ENCODE results near the gene CPED1.

Gene CPED1

DNA sequence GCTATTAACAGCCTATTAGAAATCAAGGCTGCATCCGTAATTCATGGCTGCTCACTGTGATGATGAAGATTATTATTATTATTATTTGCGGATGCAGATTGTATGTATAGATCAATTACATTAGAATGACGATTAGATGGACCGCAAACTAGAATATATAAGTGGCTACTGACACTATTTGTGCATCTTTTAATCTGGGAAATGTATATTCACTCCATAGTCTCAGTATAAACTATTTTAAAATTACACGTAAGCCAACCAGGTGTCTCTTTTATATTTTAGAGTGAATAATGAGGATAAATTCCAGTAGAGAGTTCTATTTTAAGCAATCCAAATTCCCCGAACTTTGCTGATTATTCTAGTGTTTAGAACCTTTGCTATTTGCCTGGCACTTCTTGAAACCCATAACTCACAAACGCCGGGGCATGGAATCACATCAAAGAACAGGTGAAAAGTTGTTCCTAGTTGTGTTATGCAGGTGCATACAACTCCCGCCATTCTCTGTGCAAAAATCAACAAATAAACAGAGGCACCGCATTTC, 38.4 kb upstream of the CPED1 start:
- Histone ChIP-seq H3K9me3 (ENCODE audit: low read depth, low read length) (no peaks in the 10 kb centered on the region), H3K9ac (ENCODE audit: insufficient read length) (peak overlapping the region; percentile 83), H3K27ac (no peak overlapping the region; the same call in 1 of the 2 replicates), H3K4me3 (peak overlapping the region; percentile 98), H3K36me3 (ENCODE audit: insufficient read depth, low read length) (peaks cover 27% of the 10 kb centered on the region)
- TF ChIP-seq FOXP2 (optimal IDR thresholded peaks at IDR 0.05; ENCODE audit: control extremely low read depth, extremely low read length, insufficient read depth) (no peak), EZH2 (IDR thresholded peaks at IDR 0.05) (no peak), POLR2AphosphoS5 (IDR thresholded peaks at IDR 0.05; ENCODE audit: borderline replicate concordance, low read depth, low read length) (no peak)
- no peak for DNase-seq (ENCODE audit: low read depth, low spot score)

DNA sequence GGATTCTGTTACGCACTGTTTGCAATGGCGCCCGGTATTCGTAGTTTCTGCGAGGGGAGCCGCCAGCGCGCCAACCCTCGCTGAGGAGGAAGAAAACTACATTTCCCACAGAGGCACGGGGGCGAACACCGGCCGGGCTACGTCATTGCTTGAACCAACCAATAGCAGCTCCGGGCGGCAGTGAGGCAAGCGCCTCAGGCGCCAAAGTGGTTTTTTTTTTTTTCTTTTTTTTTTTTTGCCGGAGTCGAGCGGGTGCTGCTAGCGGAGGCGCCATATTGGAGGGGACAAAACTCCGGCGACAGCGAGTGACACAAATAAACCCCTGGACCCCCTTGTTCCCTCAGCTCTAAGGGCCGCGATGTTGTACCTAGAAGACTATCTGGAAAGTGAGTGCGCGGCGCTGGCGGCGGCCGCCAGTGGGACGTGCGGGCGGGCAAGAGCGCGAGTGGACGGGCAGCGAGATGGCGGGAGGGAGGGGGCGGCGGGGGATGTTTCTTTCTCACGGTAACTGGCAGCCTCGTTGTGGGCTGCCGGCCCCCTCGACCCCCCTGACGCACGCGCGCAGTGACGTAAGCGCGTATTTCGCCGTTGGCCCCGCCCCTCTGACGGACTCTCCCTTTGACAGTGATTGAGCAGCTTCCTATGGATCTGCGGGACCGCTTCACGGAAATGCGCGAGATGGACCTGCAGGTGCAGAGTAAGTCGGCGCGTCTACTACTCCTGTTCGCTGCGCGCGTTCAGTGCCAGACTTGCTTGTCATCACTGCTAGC, 37.8 kb upstream of the CPED1 start, which contains the start of gene ING3:
TSS of gene ING3 (plus strand) at position 239 of the 770 bp plus-strand sequence. CDS start at position 359, 120 bp downstream.
- Histone ChIP-seq H3K9me3 (ENCODE audit: low read depth, low read length) (no peaks in the 10 kb centered on the region), H3K36me3 (ENCODE audit: insufficient read depth, low read length) (peaks cover 34% of the 10 kb centered on the region), H3K9ac (ENCODE audit: insufficient read length) (peak within 1 kb of the TSS; percentile 100), H3K27ac (peak within 1 kb of the TSS; percentile 98), H3K4me3 (peak within 1 kb of the TSS; percentile 98)
- no peak for TF ChIP-seq EZH2 (IDR thresholded peaks at IDR 0.05)
- TF ChIP-seq FOXP2 (optimal IDR thresholded peaks at IDR 0.05; ENCODE audit: control extremely low read depth, extremely low read length, insufficient read depth): peak; percentile 66
- TF ChIP-seq POLR2AphosphoS5 (IDR thresholded peaks at IDR 0.05; ENCODE audit: borderline replicate concordance, low read depth, low read length): peak; percentile 65
- peak; percentile 86 for DNase-seq (ENCODE audit: low read depth, low spot score)

DNA sequence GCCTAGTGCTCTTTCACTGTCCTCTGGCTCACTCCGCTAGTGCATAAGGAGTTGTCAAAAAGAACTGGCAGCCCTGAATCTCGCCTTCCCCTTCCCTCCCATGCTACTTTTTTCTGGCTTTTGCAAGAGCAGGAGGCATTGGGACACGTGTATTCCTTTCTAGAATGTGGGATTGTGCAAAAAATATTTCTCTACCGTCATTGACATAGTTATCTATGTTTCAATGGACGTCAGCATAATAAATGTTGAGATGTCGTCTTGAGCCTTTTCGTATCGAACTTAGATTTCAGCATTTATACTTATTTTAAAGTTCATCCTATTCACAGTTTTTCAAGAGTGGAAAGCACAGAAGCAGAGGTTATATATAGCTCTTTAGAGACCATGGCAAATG, 37.2 kb upstream of the CPED1 start:
- no peaks in the 10 kb centered on the region for H3K9me3 ChIP-seq (ENCODE audit: low read depth, low read length)
- TF ChIP-seq FOXP2 (optimal IDR thresholded peaks at IDR 0.05; ENCODE audit: control extremely low read depth, extremely low read length, insufficient read depth): no peak
- no peak for TF ChIP-seq EZH2 (IDR thresholded peaks at IDR 0.05)
- no peak for TF ChIP-seq POLR2AphosphoS5 (IDR thresholded peaks at IDR 0.05; ENCODE audit: borderline replicate concordance, low read depth, low read length)
- H3K9ac ChIP-seq (ENCODE audit: insufficient read length): peak overlapping the region; percentile 100
- H3K36me3 ChIP-seq (ENCODE audit: insufficient read depth, low read length): peaks cover 40% of the 10 kb centered on the region
- H3K27ac ChIP-seq: no peak overlapping the region
- H3K4me3 ChIP-seq: peak overlapping the region; percentile 98
- no peak for DNase-seq (ENCODE audit: low read depth, low spot score)

DNA sequence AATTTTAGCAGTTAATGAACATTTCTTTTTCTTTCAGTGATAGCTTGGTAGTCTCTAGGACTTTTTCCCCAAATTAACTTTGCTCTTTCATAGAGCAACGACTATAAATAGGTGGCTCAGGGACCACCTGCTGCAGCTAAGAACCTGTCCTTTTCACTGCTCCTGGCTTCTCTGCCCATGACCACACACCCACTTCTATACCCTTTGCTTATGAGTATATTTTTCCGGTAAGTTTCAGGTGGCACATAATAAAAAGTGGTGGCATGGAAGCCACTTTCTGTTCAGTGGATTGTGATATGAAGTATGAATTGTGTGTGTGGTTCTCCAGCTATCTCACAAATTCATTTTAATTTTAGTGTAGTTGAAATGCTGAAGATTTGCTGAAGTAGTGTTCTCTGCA, 36.7 kb upstream of the CPED1 start:
- H3K9me3 ChIP-seq (ENCODE audit: low read depth, low read length): no peaks in the 10 kb centered on the region
- TF ChIP-seq FOXP2 (optimal IDR thresholded peaks at IDR 0.05; ENCODE audit: control extremely low read depth, extremely low read length, insufficient read depth) (no peak), POLR2AphosphoS5 (IDR thresholded peaks at IDR 0.05; ENCODE audit: borderline replicate concordance, low read depth, low read length) (no peak), EZH2 (IDR thresholded peaks at IDR 0.05) (no peak)
- DNase-seq (ENCODE audit: low read depth, low spot score): no peak
- H3K4me3 ChIP-seq: peak overlapping the region; percentile 98
- peaks cover 42% of the 10 kb centered on the region for H3K36me3 ChIP-seq (ENCODE audit: insufficient read depth, low read length)
- no peak overlapping the region for H3K27ac ChIP-seq
- H3K9ac ChIP-seq (ENCODE audit: insufficient read length): peak overlapping the region; percentile 100

DNA sequence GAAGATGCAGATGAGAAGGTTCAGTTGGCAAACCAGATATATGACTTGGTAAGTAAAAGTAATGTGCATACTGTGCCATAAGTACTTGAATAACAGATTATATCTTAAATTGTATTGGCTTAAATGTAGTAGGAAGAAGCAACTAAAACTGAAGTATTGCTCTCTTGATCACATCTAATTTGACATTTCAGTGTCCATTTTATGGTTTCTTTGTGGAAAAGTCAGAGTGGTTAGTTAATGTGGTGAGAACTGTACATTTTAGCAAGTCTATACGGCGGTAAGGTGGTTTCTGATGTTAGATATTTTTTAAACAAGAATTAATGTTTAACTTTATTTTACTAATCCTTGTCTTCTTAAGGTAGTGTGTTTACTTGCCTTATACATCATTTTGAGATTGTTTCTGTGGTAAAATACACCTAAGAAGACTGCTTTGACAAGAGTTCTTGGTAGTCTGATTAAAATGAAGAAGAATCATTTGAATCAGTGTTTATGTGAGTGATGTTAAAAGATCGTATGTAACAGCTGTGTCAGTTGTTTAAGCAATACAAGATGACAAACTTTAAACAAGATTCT, 32.8 kb upstream of the CPED1 start:
- no peak for DNase-seq (ENCODE audit: low read depth, low spot score)
- TF ChIP-seq POLR2AphosphoS5 (IDR thresholded peaks at IDR 0.05; ENCODE audit: borderline replicate concordance, low read depth, low read length) (no peak), FOXP2 (optimal IDR thresholded peaks at IDR 0.05; ENCODE audit: control extremely low read depth, extremely low read length, insufficient read depth) (no peak), EZH2 (IDR thresholded peaks at IDR 0.05) (no peak)
- no peaks in the 10 kb centered on the region for H3K9me3 ChIP-seq (ENCODE audit: low read depth, low read length)
- no peak overlapping the region for H3K27ac ChIP-seq
- no peak overlapping the region for H3K4me3 ChIP-seq
- H3K9ac ChIP-seq (ENCODE audit: insufficient read length): no peak overlapping the region
- peaks cover 48% of the 10 kb centered on the region for H3K36me3 ChIP-seq (ENCODE audit: insufficient read depth, low read length)

DNA sequence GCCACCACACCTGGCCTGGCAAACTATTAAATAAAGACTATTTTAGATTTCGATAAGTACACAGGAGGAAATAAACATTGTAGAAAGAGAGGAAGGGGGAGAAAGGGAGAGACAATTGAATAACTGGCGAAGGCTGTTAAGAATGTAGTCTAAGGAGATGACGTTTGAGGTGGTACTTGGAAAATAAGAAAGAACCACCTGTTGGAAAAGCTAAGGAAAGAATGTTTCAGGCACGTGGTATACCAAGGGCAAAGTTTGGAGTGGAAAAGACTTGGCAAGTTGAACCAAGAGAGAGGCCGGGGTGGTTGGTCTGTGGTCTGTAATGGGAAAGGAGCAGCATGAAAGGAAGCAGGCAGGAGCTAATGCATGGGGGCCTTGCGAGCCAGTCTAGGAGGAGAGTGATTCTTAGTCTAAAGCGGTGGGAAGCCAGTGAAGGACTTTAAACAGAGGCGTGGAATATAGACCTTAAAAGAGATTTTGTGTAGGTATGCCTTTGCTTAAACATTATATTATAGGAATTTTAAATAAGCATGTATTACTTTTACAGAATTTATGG, 28.5 kb upstream of the CPED1 start:
- Histone ChIP-seq H3K27ac (no peak overlapping the region), H3K4me3 (no peak overlapping the region), H3K9ac (ENCODE audit: insufficient read length) (no peak overlapping the region), H3K36me3 (ENCODE audit: insufficient read depth, low read length) (peaks cover 32% of the 10 kb centered on the region), H3K9me3 (ENCODE audit: low read depth, low read length) (no peaks in the 10 kb centered on the region)
- DNase-seq (ENCODE audit: low read depth, low spot score): no peak
- TF ChIP-seq POLR2AphosphoS5 (IDR thresholded peaks at IDR 0.05; ENCODE audit: borderline replicate concordance, low read depth, low read length) (no peak), FOXP2 (optimal IDR thresholded peaks at IDR 0.05; ENCODE audit: control extremely low read depth, extremely low read length, insufficient read depth) (no peak), EZH2 (IDR thresholded peaks at IDR 0.05) (no peak)

DNA sequence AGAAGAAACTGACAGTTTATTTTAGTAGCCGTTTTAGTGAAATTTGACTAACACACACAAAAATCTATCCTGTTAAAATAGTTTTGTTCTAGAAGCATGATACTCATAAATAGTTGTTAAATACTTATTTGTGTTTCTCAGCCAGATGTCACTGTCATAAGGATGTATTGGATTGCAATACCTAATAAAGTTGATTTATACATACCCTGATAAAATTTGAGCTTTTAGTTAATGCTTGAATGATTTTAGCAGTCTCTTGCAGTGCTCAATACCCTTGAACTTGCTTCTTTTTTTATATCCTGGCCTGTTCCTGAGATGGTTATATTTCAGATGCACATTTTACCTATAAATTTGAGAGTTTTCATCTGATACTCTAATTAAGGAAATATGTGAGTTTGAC, 27.8 kb upstream of the CPED1 start:
- no peak overlapping the region for H3K9ac ChIP-seq (ENCODE audit: insufficient read length)
- no peaks in the 10 kb centered on the region for H3K9me3 ChIP-seq (ENCODE audit: low read depth, low read length)
- no peak overlapping the region for H3K27ac ChIP-seq
- H3K4me3 ChIP-seq: no peak overlapping the region
- TF ChIP-seq FOXP2 (optimal IDR thresholded peaks at IDR 0.05; ENCODE audit: control extremely low read depth, extremely low read length, insufficient read depth) (no peak), EZH2 (IDR thresholded peaks at IDR 0.05) (no peak), POLR2AphosphoS5 (IDR thresholded peaks at IDR 0.05; ENCODE audit: borderline replicate concordance, low read depth, low read length) (no peak)
- H3K36me3 ChIP-seq (ENCODE audit: insufficient read depth, low read length): peaks cover 32% of the 10 kb centered on the region
- no peak for DNase-seq (ENCODE audit: low read depth, low spot score)

DNA sequence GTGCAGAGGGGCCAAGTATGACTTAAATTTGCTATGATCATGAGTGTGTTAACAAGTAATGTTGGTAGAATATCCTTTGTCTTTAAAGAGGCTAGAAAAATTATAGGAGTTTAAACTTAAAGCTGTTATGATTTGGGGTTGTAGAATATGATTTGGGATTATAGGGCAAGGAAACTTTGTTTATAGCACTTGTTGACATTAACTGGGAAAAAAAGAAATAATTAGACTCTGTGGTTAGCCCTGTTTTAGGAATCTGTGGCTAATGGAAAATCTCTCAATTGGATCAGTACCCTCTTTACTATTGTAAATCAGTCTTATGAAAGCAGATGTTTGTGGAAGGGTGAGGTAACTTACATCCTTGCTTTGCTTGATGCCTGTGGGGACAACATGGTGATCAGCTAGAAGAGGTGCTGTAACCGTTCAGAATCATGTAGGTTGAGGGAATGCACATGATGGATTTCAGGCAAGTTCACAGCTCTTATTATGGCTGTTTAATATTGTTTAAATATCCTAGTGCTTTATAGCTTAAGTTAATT, 26.8 kb upstream of the CPED1 start:
- Histone ChIP-seq H3K4me3 (no peak overlapping the region), H3K27ac (no peak overlapping the region), H3K9ac (ENCODE audit: insufficient read length) (no peak overlapping the region), H3K36me3 (ENCODE audit: insufficient read depth, low read length) (peaks cover 30% of the 10 kb centered on the region), H3K9me3 (ENCODE audit: low read depth, low read length) (no peaks in the 10 kb centered on the region)
- no peak for DNase-seq (ENCODE audit: low read depth, low spot score)
- TF ChIP-seq EZH2 (IDR thresholded peaks at IDR 0.05) (no peak), FOXP2 (optimal IDR thresholded peaks at IDR 0.05; ENCODE audit: control extremely low read depth, extremely low read length, insufficient read depth) (no peak), POLR2AphosphoS5 (IDR thresholded peaks at IDR 0.05; ENCODE audit: borderline replicate concordance, low read depth, low read length) (no peak)
